Osteocyte (in vitro differentiated cells): Measurements from ENCODE around the gene C10orf53. TPM values are rescaled to one million over a fixed set of nuclear protein-coding genes. Genes with fewer than 3 reads are reported as not detected.
A peak's percentile ranks its signal among the peaks of the same experiment; 100 is the strongest.
"Not testable (repeated sequence)": the region's sequence is repeated elsewhere in the genome, so short reads cannot be mapped to it uniquely, and the experiment has no call there.

ENCODE experiments used
- DNase-seq: peaks from one replicate; pipeline ENCODE4 v3.0.0; 2021; ENCODE audit warnings: mixed read lengths; ENCODE audit not compliant: unreplicated experiment; ENCODE audit errors: extremely low spot score
- H3K27ac Mint-ChIP-seq: one replicate; pipeline ENCODE4 v1.8.0; 2021; ENCODE audit warnings: mild to moderate bottlenecking, mixed read lengths; ENCODE audit not compliant: unreplicated experiment
- H3K27me3 Mint-ChIP-seq: one replicate; pipeline ENCODE4 v1.8.0; 2021; ENCODE audit warnings: mixed read lengths; ENCODE audit not compliant: unreplicated experiment
- H3K36me3 Mint-ChIP-seq: one replicate; pipeline ENCODE4 v1.8.0; 2021; ENCODE audit warnings: mixed read lengths; ENCODE audit not compliant: unreplicated experiment
- H3K4me1 Mint-ChIP-seq: one replicate; pipeline ENCODE4 v1.8.0; 2021; ENCODE audit warnings: mixed read lengths; ENCODE audit not compliant: unreplicated experiment
- H3K4me3 Mint-ChIP-seq: one replicate; pipeline ENCODE4 v1.8.0; 2021; ENCODE audit warnings: mild to moderate bottlenecking, moderate library complexity, mixed read lengths; ENCODE audit not compliant: unreplicated experiment
- H3K9me3 Mint-ChIP-seq: one replicate; pipeline ENCODE4 v1.8.0; 2021; ENCODE audit warnings: mixed read lengths; ENCODE audit not compliant: unreplicated experiment
- total RNA-seq: library from RNA; stranded (reverse); gene quantifications from 2 replicates; pipeline ENCODE4 v1.2.1, GENCODE V29; 2021
- TF ChIP-seq, protein P1 (sequence below): fragments of 200-600 bp; sonication (generic); IDR thresholded peaks from 2 replicates; pipeline ENCODE4 v1.5.0; 2021; ENCODE audit warnings: antibody characterized with exemption, mild to moderate bottlenecking, moderate library complexity

The C10orf53 gene
- total RNA-seq, 1 donor from 2014 or later, result not detected

DNA sequence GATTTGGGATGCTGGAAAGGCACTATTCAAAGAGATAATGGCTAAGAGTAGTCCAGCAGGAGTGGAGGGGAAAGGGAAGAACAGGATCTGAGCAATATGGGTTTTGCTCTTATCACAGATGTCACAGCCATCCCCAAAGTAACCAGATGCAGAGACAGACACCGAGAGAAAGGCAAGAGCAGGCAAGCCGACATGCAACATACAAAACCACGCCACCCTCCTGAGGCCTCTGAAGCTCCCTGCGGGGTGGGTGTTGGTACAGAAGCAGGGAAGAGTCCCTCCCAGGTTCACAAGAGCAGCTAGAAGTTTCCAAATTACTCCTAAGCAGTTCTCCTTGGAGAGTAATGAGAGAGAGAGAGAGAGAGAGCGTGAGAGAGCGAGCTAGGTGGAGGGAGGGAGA lies 10.8 kb upstream of the C10orf53 start:
- TF ChIP-seq, protein P1, sequence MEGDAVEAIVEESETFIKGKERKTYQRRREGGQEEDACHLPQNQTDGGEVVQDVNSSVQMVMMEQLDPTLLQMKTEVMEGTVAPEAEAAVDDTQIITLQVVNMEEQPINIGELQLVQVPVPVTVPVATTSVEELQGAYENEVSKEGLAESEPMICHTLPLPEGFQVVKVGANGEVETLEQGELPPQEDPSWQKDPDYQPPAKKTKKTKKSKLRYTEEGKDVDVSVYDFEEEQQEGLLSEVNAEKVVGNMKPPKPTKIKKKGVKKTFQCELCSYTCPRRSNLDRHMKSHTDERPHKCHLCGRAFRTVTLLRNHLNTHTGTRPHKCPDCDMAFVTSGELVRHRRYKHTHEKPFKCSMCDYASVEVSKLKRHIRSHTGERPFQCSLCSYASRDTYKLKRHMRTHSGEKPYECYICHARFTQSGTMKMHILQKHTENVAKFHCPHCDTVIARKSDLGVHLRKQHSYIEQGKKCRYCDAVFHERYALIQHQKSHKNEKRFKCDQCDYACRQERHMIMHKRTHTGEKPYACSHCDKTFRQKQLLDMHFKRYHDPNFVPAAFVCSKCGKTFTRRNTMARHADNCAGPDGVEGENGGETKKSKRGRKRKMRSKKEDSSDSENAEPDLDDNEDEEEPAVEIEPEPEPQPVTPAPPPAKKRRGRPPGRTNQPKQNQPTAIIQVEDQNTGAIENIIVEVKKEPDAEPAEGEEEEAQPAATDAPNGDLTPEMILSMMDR, result no peak
- peaks cover 4% of the 10 kb centered on the region for H3K9me3 Mint-ChIP-seq
- H3K27ac Mint-ChIP-seq, result no peak overlapping the region
- no peaks in the 10 kb centered on the region for H3K36me3 Mint-ChIP-seq
- no peak overlapping the region for H3K4me3 Mint-ChIP-seq
- H3K27me3 Mint-ChIP-seq, result peaks cover 45% of the 10 kb centered on the region
- DNase-seq, result peak; percentile 46
- H3K4me1 Mint-ChIP-seq, result no peaks in the 10 kb centered on the region

DNA sequence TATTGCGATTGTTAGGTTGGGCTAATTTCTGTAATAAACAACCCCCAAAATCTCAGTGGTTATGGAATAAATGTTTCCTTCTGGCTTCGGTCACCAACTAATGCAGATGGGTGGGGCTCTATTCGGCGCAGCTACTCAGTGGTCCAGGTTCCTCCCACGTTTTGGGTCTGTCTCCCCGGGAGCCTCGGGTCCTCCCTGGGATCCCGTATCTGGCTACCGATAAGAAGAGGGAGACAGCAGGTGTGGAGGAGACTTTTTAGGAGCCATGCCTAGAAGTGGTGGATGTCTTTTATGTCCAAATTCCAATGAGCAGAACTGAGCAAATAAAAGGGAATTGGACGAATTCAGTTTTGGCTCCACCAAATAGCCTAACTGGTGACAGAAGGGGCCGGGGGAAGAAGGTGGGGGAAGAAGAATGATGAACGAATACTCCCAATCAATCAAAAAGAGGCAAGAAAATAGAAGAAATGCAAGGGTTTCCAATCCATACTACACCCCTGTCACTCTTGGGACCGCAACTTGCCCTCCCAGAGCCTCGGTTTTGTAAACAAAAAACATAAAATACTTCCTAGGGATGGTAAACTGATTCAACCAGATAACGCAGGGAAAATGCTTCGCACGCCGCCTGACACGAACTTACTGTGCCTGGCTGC lies 498 bp upstream of the C10orf53 start:
- TF ChIP-seq, protein P1, result no peak
- Mint-ChIP-seq H3K27ac (no peak overlapping the region), H3K27me3 (peaks cover 67% of the 10 kb centered on the region), H3K4me1 (peaks cover 5% of the 10 kb centered on the region), H3K4me3 (peak overlapping the region; percentile 50), H3K9me3 (peaks cover 9% of the 10 kb centered on the region), H3K36me3 (no peaks in the 10 kb centered on the region)
- DNase-seq, result peak; percentile 53

DNA sequence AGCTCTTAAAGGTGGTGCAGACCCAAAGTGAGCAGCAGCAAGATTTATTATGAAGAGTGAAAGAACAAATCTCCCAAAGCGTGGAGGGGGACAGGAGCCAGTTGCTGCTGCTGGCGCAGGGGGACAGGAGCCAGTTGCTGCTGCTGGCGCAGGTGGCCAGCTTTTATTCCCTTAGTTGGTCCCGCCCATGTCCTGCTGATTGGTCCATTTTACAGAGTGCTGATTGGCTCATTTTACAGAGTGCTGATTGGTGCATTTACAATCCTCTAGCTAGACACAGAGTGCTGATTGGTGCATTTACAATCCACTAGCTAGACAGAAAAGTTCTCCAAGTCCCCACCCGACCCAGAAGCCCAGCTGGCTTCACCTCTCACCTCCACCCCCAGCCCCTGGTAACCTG lies 3.0 kb downstream of the C10orf53 start:
- peaks cover 50% of the 10 kb centered on the region for H3K27me3 Mint-ChIP-seq
- DNase-seq, H3K4me1 Mint-ChIP-seq, H3K9me3 Mint-ChIP-seq, H3K4me3 Mint-ChIP-seq, H3K27ac Mint-ChIP-seq, H3K36me3 Mint-ChIP-seq: not testable (repeated sequence)

DNA sequence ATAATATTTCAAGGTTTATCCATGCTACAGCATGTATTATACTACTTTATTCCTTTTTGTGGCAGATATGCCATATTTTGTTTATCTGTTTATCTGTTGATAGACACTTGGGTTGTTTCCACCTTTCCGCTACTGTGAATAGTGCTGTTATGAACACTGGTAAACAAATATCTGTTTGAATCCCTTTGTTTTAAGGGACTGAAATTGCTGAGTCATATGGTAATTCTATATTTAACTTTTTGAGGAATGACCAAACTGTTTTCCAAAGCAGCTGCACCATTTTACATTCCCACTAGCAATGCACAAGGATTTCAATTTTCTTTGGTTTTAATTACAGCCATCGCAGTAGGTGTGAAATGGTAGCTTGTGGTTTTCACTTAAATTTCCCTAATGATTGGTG lies 3.4 kb downstream of the C10orf53 start:
- no peak for DNase-seq
- Mint-ChIP-seq H3K27me3 (peaks cover 50% of the 10 kb centered on the region), H3K36me3 (no peaks in the 10 kb centered on the region), H3K4me1 (peaks cover 5% of the 10 kb centered on the region), H3K4me3 (no peak overlapping the region), H3K9me3 (peaks cover 8% of the 10 kb centered on the region), H3K27ac (no peak overlapping the region)
- TF ChIP-seq, protein P1, result no peak

DNA sequence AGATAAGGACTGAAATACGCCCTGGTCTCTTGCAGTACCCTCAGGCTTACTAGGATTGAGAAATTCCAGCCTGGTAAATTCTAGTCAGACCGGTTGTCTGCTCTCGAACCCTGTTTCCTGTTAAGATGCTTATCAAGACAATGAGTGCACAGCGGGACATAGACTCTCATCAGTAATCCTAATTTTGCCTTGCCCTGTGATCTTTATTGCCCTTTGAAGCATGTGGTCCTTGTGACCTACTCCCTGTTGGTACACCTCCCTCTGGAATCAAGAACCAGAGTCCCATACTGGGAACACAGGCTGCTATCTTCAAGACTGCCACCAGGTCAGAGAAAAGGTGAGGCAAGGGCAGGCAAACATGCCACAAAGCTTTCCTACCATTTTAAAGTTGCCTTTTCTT lies 7.2 kb downstream of the C10orf53 start:
- Mint-ChIP-seq H3K36me3 (no peaks in the 10 kb centered on the region), H3K4me1 (no peaks in the 10 kb centered on the region), H3K27ac (no peak overlapping the region), H3K27me3 (peaks cover 60% of the 10 kb centered on the region), H3K4me3 (no peak overlapping the region), H3K9me3 (peaks cover 3% of the 10 kb centered on the region)
- no peak for DNase-seq
- TF ChIP-seq, protein P1, result no peak
